Adrenal gland (tissue), 5 donors: Measurements from ENCODE around the gene SYNJ2.

Experiments used
- POLR2A ChIP-seq, 2 donors: fragments of 450-650 bp; IDR thresholded peaks; one replicate each; pipeline ENCODE4 v1.6.1; 2017; ENCODE audit warnings: antibody characterized with exemption in 2 of 2, mild to moderate bottlenecking in 2 of 2, moderate library complexity in 1 of 2
- TF ChIP-seq, protein P1 (sequence below), 6 experiments: fragments of 450-650 bp in 4 of 6; fragments of 200-600 bp in 2 of 6; sonication (generic) in 1 of 6; IDR thresholded peaks; 1 replicate in 5 of 6; 2 replicates in 1 of 6; pipeline versions ENCODE4 v1.5.1 to v1.8.0; 2016 to 2021; ENCODE audit warnings: antibody characterized with exemption in 6 of 6, mild to moderate bottlenecking in 2 of 6, moderate library complexity in 1 of 6
- donor health status: DM: no; HTN: no; CAD: no.

DNA sequence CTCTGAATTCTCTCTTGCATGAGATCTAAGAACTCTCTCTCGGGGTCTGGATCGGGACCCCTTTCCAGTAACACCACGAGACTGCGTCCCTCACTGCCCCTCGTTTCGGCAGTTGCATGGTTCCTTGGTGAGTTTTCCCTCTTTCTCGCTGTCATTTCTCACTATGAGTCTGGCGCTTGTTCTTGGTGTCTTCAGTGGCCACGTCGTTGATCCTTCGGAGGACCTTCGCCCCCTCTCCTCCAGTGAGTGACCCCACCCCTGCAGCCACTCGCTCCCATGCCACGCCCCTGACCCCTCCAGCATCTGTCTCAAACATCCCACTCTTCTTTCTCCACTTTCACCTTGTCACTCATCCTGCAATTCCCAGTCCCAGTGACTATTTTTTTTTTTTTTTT is 23.0 kb downstream of the SYNJ2 start:
- TF ChIP-seq, protein P1, sequence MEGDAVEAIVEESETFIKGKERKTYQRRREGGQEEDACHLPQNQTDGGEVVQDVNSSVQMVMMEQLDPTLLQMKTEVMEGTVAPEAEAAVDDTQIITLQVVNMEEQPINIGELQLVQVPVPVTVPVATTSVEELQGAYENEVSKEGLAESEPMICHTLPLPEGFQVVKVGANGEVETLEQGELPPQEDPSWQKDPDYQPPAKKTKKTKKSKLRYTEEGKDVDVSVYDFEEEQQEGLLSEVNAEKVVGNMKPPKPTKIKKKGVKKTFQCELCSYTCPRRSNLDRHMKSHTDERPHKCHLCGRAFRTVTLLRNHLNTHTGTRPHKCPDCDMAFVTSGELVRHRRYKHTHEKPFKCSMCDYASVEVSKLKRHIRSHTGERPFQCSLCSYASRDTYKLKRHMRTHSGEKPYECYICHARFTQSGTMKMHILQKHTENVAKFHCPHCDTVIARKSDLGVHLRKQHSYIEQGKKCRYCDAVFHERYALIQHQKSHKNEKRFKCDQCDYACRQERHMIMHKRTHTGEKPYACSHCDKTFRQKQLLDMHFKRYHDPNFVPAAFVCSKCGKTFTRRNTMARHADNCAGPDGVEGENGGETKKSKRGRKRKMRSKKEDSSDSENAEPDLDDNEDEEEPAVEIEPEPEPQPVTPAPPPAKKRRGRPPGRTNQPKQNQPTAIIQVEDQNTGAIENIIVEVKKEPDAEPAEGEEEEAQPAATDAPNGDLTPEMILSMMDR (IDR thresholded peaks at IDR 0.05), result no peak
- no peak for TF ChIP-seq POLR2A (IDR thresholded peaks at IDR 0.05)
